ENCODE results near the gene TFAP2A.

DNA sequence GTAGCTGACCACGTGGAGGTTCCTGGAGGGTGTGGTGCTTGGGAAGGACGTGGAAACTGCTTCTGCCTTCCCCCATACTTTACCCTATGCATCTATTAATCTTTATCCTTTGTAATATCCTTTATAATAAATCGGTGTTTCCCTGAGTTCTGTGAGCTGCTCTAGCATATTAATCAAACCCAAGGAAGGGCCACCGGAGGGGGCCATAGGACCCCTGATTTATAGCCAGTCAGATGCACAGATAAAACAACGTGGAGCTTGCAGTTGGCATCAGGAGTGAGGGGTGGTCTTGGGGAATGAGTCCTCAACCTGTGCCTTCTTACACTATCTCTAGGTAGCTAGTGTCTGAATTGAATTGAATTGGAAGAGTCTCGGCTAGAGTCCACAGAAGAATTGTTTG lies 36.5 kb upstream of the TFAP2A start:
- no peak for TF ChIP-seq EZH2 (IDR thresholded peaks at IDR 0.05)
- no peak for TF ChIP-seq POLR2AphosphoS5 (IDR thresholded peaks at IDR 0.05; ENCODE audit: borderline replicate concordance, low read depth, low read length)
- TF ChIP-seq FOXP2 (optimal IDR thresholded peaks at IDR 0.05; ENCODE audit: control extremely low read depth, extremely low read length, insufficient read depth): no peak
